Spleen (tissue), 7 donors: ENCODE results near the gene GPR89A.

Experiments used
- CTCF ChIP-seq, 11 experiments: fragments of 200-600 bp in 7 of 11; fragments of 450-650 bp in 4 of 11; sonication (generic) in 4 of 11; IDR thresholded peaks in 8 of 11; conservative IDR thresholded peaks in 3 of 11; 1 replicate in 7 of 11; 2 replicates in 4 of 11; pipeline versions ENCODE4 v1.4.0 to v1.8.0; 2016 to 2021; ENCODE audit warnings: antibody characterized with exemption in 11 of 11, inconsistent platforms in 4 of 11, mild to moderate bottlenecking in 1 of 11
- POLR2A ChIP-seq, 3 donors: fragments of 450-650 bp; IDR thresholded peaks; one replicate each; pipeline ENCODE4 v1.5.1; 2017; ENCODE audit warnings: antibody characterized with exemption in 3 of 3, mild to moderate bottlenecking in 1 of 3
- donor health status: DM: no; HTN: no; CAD: no; lungs with moderate emphysema.
- donor health status: DM: no; HTN: no; CAD: no.
- donor health status: DM: no; HTN: no; CAD: no.

- TF ChIP-seq CTCF (IDR thresholded peaks at IDR 0.05 in 8 of 11, conservative IDR thresholded peaks at IDR 0.05 in 3 of 11) (no peak), POLR2A (IDR thresholded peaks at IDR 0.05) (no peak)
Measured at GRCh38 chr1:145710291-145711027, 102.7 kb downstream of the GPR89A start.
